DND-41 (cell line): ENCODE results near the gene TYMS.
A peak's percentile ranks its signal among the peaks of the same experiment; 100 is the strongest.

Experiments
- ATAC-seq: fragments of 200-7000 bp; cut with Tn5 transposase; 3 replicates; pipeline ENCODE4 v1.9.1; 2021; ENCODE audit warnings: low read depth; ENCODE audit not compliant: insufficient read depth
- DNase-seq: peaks from one replicate; pipeline ENCODE4 v3.0.0-alpha.2; 2020
- H2AFZ ChIP-seq: 2 replicates; pipeline ENCODE4 v1.6.0; 2012; ENCODE audit warnings: low read depth, low read length
- H3K27ac ChIP-seq: 2 replicates; pipeline ENCODE4 v1.5.1; 2012; ENCODE audit warnings: low read length, inconsistent platforms
- H3K27me3 ChIP-seq: fragments of 200-600 bp; sonication (generic); 2 replicates; pipeline ENCODE4 v1.6.0; 2012; ENCODE audit warnings: low read length, mild to moderate bottlenecking, inconsistent platforms; ENCODE audit not compliant: insufficient read depth, poor library complexity
- H3K36me3 ChIP-seq: 2 replicates; pipeline ENCODE4 v1.5.1; 2012; ENCODE audit warnings: low read length, inconsistent platforms; ENCODE audit not compliant: insufficient read depth
- H3K4me1 ChIP-seq: 2 replicates; pipeline ENCODE4 v1.5.1; 2012; ENCODE audit warnings: mild to moderate bottlenecking, low read length; ENCODE audit not compliant: insufficient read depth
- H3K4me2 ChIP-seq: 2 replicates; pipeline ENCODE4 v1.6.0; 2012; ENCODE audit warnings: mild to moderate bottlenecking, moderate library complexity, low read length, inconsistent platforms; ENCODE audit not compliant: insufficient read depth
- H3K4me3 ChIP-seq, 2 experiments: fragments of 200-600 bp in 1 of 2; shearing (Covaris generic) in 1 of 2; 2 replicates each; pipeline ENCODE4 v1.5.1; 2012 to 2016; ENCODE audit warnings: inconsistent platforms in 2 of 2, low read length in 2 of 2, mild to moderate bottlenecking in 2 of 2, low read depth in 1 of 2, moderate library complexity in 1 of 2
- H3K79me2 ChIP-seq: 2 replicates; pipeline ENCODE4 v1.6.0; 2012; ENCODE audit warnings: low read length, inconsistent platforms; ENCODE audit not compliant: insufficient read depth
- H3K9ac ChIP-seq: 2 replicates; pipeline ENCODE4 v1.6.0; 2012; ENCODE audit warnings: low read depth, mild to moderate bottlenecking, inconsistent platforms, low read length, moderate library complexity
- H3K9me3 ChIP-seq: 2 replicates; pipeline ENCODE4 v1.5.1; 2012; ENCODE audit warnings: low read length, moderate library complexity, mild to moderate bottlenecking, inconsistent platforms; ENCODE audit not compliant: insufficient read depth, severe bottlenecking
- H4K20me1 ChIP-seq: 2 replicates; pipeline ENCODE4 v1.6.0; 2012; ENCODE audit warnings: low read length; ENCODE audit not compliant: insufficient read depth
- CTCF ChIP-seq: IDR thresholded peaks from 2 replicates; pipeline ENCODE4 v1.5.1; 2012; ENCODE audit warnings: borderline replicate concordance, low read length, moderate library complexity, mild to moderate bottlenecking; ENCODE audit not compliant: poor library complexity, severe bottlenecking; ENCODE audit errors: extremely low read depth
- EZH2 ChIP-seq: IDR thresholded peaks from 3 replicates; pipeline ENCODE4 v1.6.1; 2012; ENCODE audit warnings: borderline replicate concordance, low read depth, mild to moderate bottlenecking, moderate library complexity, low read length, inconsistent platforms; ENCODE audit not compliant: severe bottlenecking

Gene TYMS

GRCh38 chr18:666177-666576, 8.7 kb downstream of the TYMS start:
- ATAC-seq (peak; percentile 62), DNase-seq (no peak)
- H3K27ac ChIP-seq = no peak overlapping the region
- H3K79me2 ChIP-seq = peaks cover 58% of the 10 kb centered on the region
- peaks cover 63% of the 10 kb centered on the region for H3K36me3 ChIP-seq
- peaks cover 17% of the 10 kb centered on the region for H3K4me1 ChIP-seq
- peak overlapping the region; percentile 3; the same call in 1 of the 2 replicates for H3K4me2 ChIP-seq
- no peaks in the 10 kb centered on the region for H3K9me3 ChIP-seq
- TF ChIP-seq CTCF (peak; percentile 69), EZH2 (no peak)
- no peak overlapping the region for H2AFZ ChIP-seq
- H3K27me3 ChIP-seq = no peaks in the 10 kb centered on the region
- H3K9ac ChIP-seq = no peak overlapping the region
- H3K4me3 ChIP-seq = no peak overlapping the region
- H4K20me1 ChIP-seq = peaks cover 51% of the 10 kb centered on the region

- H3K79me2 ChIP-seq = peaks cover 54% of the 10 kb centered on the region
- H3K4me1 ChIP-seq = peaks cover 13% of the 10 kb centered on the region
- no peaks in the 10 kb centered on the region for H3K9me3 ChIP-seq
- H2AFZ ChIP-seq = no peak overlapping the region
- peaks cover 63% of the 10 kb centered on the region for H3K36me3 ChIP-seq
- no peak overlapping the region for H3K27ac ChIP-seq
- peaks cover 51% of the 10 kb centered on the region for H4K20me1 ChIP-seq
- ATAC-seq (no peak), DNase-seq (no peak)
- H3K9ac ChIP-seq = no peak overlapping the region
- H3K27me3 ChIP-seq = no peaks in the 10 kb centered on the region
- TF ChIP-seq EZH2 = no peak
- no peak for TF ChIP-seq CTCF
- peak overlapping the region; percentile 3; the same call in 1 of the 2 replicates for H3K4me2 ChIP-seq
- H3K4me3 ChIP-seq = no peak overlapping the region
Measured at GRCh38 chr18:666628-667027, 9.2 kb downstream of the TYMS start.

- Histone ChIP-seq H3K9ac (no peak overlapping the region), H3K27me3 (no peaks in the 10 kb centered on the region), H3K4me3 (no peak overlapping the region), H3K36me3 (peaks cover 70% of the 10 kb centered on the region), H3K27ac (no peak overlapping the region), H3K9me3 (no peaks in the 10 kb centered on the region), H2AFZ (no peak overlapping the region), H3K4me2 (no peak overlapping the region), H3K79me2 (peaks cover 53% of the 10 kb centered on the region), H4K20me1 (peaks cover 53% of the 10 kb centered on the region), H3K4me1 (peaks cover 8% of the 10 kb centered on the region; the same call in 1 of the 2 replicates)
- DNase-seq (no peak), ATAC-seq (no peak)
- no peak for TF ChIP-seq EZH2
- TF ChIP-seq CTCF = no peak
Measured at GRCh38 chr18:668260-668659, 10.8 kb downstream of the TYMS start.

- DNase-seq (no peak), ATAC-seq (no peak)
- no peak overlapping the region for H2AFZ ChIP-seq
- no peaks in the 10 kb centered on the region for H3K9me3 ChIP-seq
- no peak overlapping the region for H3K4me2 ChIP-seq
- peaks cover 8% of the 10 kb centered on the region; the same call in 1 of the 2 replicates for H3K4me1 ChIP-seq
- peaks cover 51% of the 10 kb centered on the region for H3K79me2 ChIP-seq
- no peak overlapping the region for H3K9ac ChIP-seq
- H3K27me3 ChIP-seq = no peaks in the 10 kb centered on the region
- H3K4me3 ChIP-seq = no peak overlapping the region
- peaks cover 53% of the 10 kb centered on the region for H4K20me1 ChIP-seq
- TF ChIP-seq CTCF = no peak
- TF ChIP-seq EZH2 = no peak
- no peak overlapping the region for H3K27ac ChIP-seq
- H3K36me3 ChIP-seq = peaks cover 78% of the 10 kb centered on the region
Measured at GRCh38 chr18:669077-669476, 11.6 kb downstream of the TYMS start.
